DOHH2 (cell line): ENCODE measurements around the gene MASP1.

Experiments used
- H3F3A ChIP-seq: fragments of 200-600 bp; sonication (generic), shearing (Covaris generic); 2 replicates; pipeline ENCODE4 v1.6.0; 2016; ENCODE audit warnings: antibody characterized with exemption, mild to moderate bottlenecking; ENCODE audit not compliant: control insufficient read depth, insufficient read depth
- H3K27ac ChIP-seq: fragments of 200-600 bp; sonication (generic); 2 replicates; pipeline ENCODE4 v1.5.1; 2014; ENCODE audit warnings: low read depth, mild to moderate bottlenecking, low read length, moderate library complexity
- H3K27me3 ChIP-seq: fragments of 200-600 bp; sonication (generic); 2 replicates; pipeline ENCODE4 v1.6.1; 2014; ENCODE audit warnings: mild to moderate bottlenecking, low read length, mixed read lengths; ENCODE audit not compliant: control insufficient read depth
- H3K36me3 ChIP-seq: fragments of 200-600 bp; sonication (generic); 2 replicates; pipeline ENCODE4 v1.6.1; 2014; ENCODE audit warnings: mild to moderate bottlenecking, low read length, moderate library complexity, mixed read lengths; ENCODE audit not compliant: control insufficient read depth
- H3K4me1 ChIP-seq: fragments of 200-600 bp; sonication (generic); 2 replicates; pipeline ENCODE4 v1.6.1; 2014; ENCODE audit warnings: mild to moderate bottlenecking, low read length, mixed read lengths; ENCODE audit not compliant: control insufficient read depth
- H3K4me2 ChIP-seq: fragments of 200-600 bp; sonication (generic); 2 replicates; pipeline ENCODE4 v1.6.0; 2014; ENCODE audit warnings: mild to moderate bottlenecking, low read length, moderate library complexity
- H3K4me3 ChIP-seq: fragments of 200-600 bp; sonication (generic); 2 replicates; pipeline ENCODE4 v1.5.1; 2014; ENCODE audit warnings: mild to moderate bottlenecking, low read length, mixed read lengths
- H3K79me2 ChIP-seq: fragments of 200-600 bp; sonication (generic); 2 replicates; pipeline ENCODE4 v1.6.1; 2014; ENCODE audit warnings: mild to moderate bottlenecking, low read length, mixed read lengths; ENCODE audit not compliant: control insufficient read depth
- H3K9me2 ChIP-seq: fragments of 200-600 bp; sonication (generic); replicated peaks from 2 replicates; pipeline ENCODE4 v1.6.1; 2014; ENCODE audit warnings: mild to moderate bottlenecking, low read length, mixed read lengths; ENCODE audit not compliant: control insufficient read depth
- H3K9me3 ChIP-seq: fragments of 200-600 bp; sonication (generic); 2 replicates; pipeline ENCODE4 v1.6.1; 2014; ENCODE audit warnings: antibody characterized with exemption, low read length, mixed read lengths; ENCODE audit not compliant: control insufficient read depth, insufficient read depth
- H4K20me1 ChIP-seq: fragments of 200-600 bp; sonication (generic); 2 replicates; pipeline ENCODE4 v1.6.0; 2014; ENCODE audit warnings: low read depth, mild to moderate bottlenecking, antibody characterized with exemption, low read length, moderate library complexity; ENCODE audit not compliant: control insufficient read depth, insufficient read depth
- CTCF ChIP-seq: fragments of 200-600 bp; sonication (generic); IDR thresholded peaks from one replicate; pipeline ENCODE4 v1.5.1; 2014; ENCODE audit warnings: antibody characterized with exemption, mild to moderate bottlenecking, low read depth, low read length; ENCODE audit not compliant: poor library complexity, severe bottlenecking
- EZH2phosphoT487 ChIP-seq: fragments of 200-600 bp; sonication (generic); IDR thresholded peaks from 2 replicates; pipeline ENCODE4 v1.6.1; 2017; ENCODE audit warnings: borderline replicate concordance, mild to moderate bottlenecking, antibody characterized with exemption, low read length, moderate library complexity, mixed read lengths

The MASP1 gene

DNA sequence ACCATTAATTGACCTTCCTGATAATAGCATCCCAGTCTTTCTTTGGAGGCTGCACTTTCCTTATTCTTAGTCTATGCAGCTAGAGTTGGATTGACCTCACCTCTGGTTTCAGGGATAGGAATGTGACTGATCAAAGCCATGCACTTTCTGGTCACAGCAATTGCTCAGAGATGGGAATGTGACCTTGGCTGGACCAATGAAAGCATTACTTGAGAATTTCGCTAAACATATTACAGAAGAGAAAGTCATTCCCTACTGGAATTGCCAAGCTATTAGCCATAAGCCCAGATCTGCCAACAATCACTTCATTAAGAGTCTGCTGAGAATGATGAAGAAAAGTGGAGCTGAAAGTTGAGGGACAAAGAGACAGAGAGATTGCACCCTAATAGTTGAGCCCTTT is 61.5 kb downstream of the MASP1 start:
- Histone ChIP-seq H4K20me1 (no peaks in the 10 kb centered on the region), H3F3A (no peaks in the 10 kb centered on the region), H3K79me2 (no peaks in the 10 kb centered on the region), H3K9me2 (no peaks in the 10 kb centered on the region; the same call in 1 of the 2 replicates), H3K9me3 (no peaks in the 10 kb centered on the region), H3K4me2 (no peak overlapping the region), H3K4me1 (no peaks in the 10 kb centered on the region), H3K4me3 (no peak overlapping the region), H3K27me3 (peaks cover 14% of the 10 kb centered on the region), H3K27ac (no peak overlapping the region), H3K36me3 (no peaks in the 10 kb centered on the region)
- TF ChIP-seq CTCF (no peak), EZH2phosphoT487 (no peak)

GRCh38 chr3:187228740-187229139 is 62.8 kb downstream of the MASP1 start:
- no peak overlapping the region for H3K4me3 ChIP-seq
- H3K27ac ChIP-seq, result no peak overlapping the region
- no peak overlapping the region for H3K4me2 ChIP-seq
- no peaks in the 10 kb centered on the region for H3K9me3 ChIP-seq
- H3K79me2 ChIP-seq, result no peaks in the 10 kb centered on the region
- H4K20me1 ChIP-seq, result no peaks in the 10 kb centered on the region
- H3K9me2 ChIP-seq, result no peaks in the 10 kb centered on the region; the same call in 1 of the 2 replicates
- H3K27me3 ChIP-seq, result peaks cover 14% of the 10 kb centered on the region
- no peaks in the 10 kb centered on the region for H3F3A ChIP-seq
- TF ChIP-seq EZH2phosphoT487 (no peak), CTCF (no peak)
- H3K36me3 ChIP-seq, result no peaks in the 10 kb centered on the region
- H3K4me1 ChIP-seq, result peaks cover 3% of the 10 kb centered on the region; the same call in 1 of the 2 replicates

DNA sequence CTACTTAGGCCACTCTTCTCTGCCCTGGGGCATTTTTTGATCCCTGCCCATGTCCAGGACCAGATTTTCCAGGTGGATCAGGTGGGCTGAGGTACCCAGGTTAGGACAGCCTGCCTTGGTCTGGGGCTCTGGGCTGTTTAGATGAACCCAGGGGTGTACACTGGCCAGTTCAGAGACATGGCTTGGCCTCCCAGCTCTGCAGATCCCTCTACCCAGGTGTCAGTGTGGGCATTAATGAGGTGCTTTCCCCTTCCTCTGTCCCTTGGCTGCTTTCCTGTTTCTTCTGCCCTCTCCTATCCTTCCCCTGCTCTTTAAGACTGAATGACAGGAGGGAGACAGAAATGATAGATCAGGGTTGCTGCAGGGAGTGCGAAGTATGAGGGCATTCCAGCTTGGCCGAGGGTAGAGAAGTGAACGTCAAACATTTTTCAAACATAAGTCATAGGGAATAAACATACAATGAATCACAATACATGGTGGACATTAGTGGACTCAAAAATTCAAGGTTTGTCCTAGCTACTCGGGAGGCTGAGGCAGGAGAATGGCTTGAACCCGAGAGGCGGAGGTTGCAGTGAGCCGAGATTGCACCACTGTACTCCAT is 63.8 kb downstream of the MASP1 start:
- H3K36me3 ChIP-seq, result no peaks in the 10 kb centered on the region
- H3K4me1 ChIP-seq, result peaks cover 5% of the 10 kb centered on the region; the same call in 1 of the 2 replicates
- no peaks in the 10 kb centered on the region for H3K79me2 ChIP-seq
- H3K4me3 ChIP-seq, result no peak overlapping the region
- H3K4me2 ChIP-seq, result no peak overlapping the region
- peaks cover 19% of the 10 kb centered on the region for H3K27me3 ChIP-seq
- H4K20me1 ChIP-seq, result no peaks in the 10 kb centered on the region
- no peaks in the 10 kb centered on the region; the same call in 1 of the 2 replicates for H3K9me2 ChIP-seq
- H3K9me3 ChIP-seq, result no peaks in the 10 kb centered on the region
- no peak overlapping the region for H3K27ac ChIP-seq
- no peaks in the 10 kb centered on the region for H3F3A ChIP-seq
- TF ChIP-seq EZH2phosphoT487, result no peak
- TF ChIP-seq CTCF, result no peak
